ENCODE measurements around the gene POU5F1.
A peak's percentile ranks its signal among the peaks of the same experiment; 100 is the strongest.

POU5F1 gene

GRCh38 chr6:31138982-31139381 is 31.5 kb downstream of the POU5F1 start, which contains the start of gene PSORS1C2:
Gene PSORS1C2, minus strand, starts transcription at chr6:31139066. Its CDS starts 40 bp downstream, at chr6:31139026.
- no peak for DNase-seq

GRCh38 chr6:31135710-31136109 is 34.8 kb downstream of the POU5F1 start:
- DNase-seq = no peak

GRCh38 chr6:31132806-31133205 is 37.7 kb downstream of the POU5F1 start:
- no peak for DNase-seq

GRCh38 chr6:31131595-31131994 is 38.9 kb downstream of the POU5F1 start:
- DNase-seq = no peak

GRCh38 chr6:31130751-31131150 is 39.7 kb downstream of the POU5F1 start:
- no peak for DNase-seq

- no peak for DNase-seq
Observed at GRCh38 chr6:31129130-31129529, 41.4 kb downstream of the POU5F1 start.

GRCh38 chr6:31128093-31128676 is 42.3 kb downstream of the POU5F1 start:
- peak; percentile 74 for DNase-seq

- DNase-seq = no peak
Observed at GRCh38 chr6:31126396-31127175, 43.9 kb downstream of the POU5F1 start.

GRCh38 chr6:31125586-31126363 is 44.7 kb downstream of the POU5F1 start:
- DNase-seq = no peak

- DNase-seq = no peak
Observed at GRCh38 chr6:31125162-31125561, 45.3 kb downstream of the POU5F1 start.

GRCh38 chr6:31122791-31123706 is 47.4 kb downstream of the POU5F1 start:
- no peak for DNase-seq

- no peak for DNase-seq
Observed at GRCh38 chr6:31121131-31121790, 49.2 kb downstream of the POU5F1 start.

- DNase-seq = no peak
Observed at GRCh38 chr6:31120151-31120915, 50.1 kb downstream of the POU5F1 start, which contains the start of gene CDSN. Gene CDSN, minus strand, starts transcription at chr6:31120446. Its CDS starts 27 bp downstream, at chr6:31120419.

- DNase-seq = no peak
Observed at GRCh38 chr6:31118178-31118577, 52.3 kb downstream of the POU5F1 start.

GRCh38 chr6:31116661-31117385 is 53.7 kb downstream of the POU5F1 start:
- no peak for DNase-seq

GRCh38 chr6:31115941-31116560 is 54.4 kb downstream of the POU5F1 start:
- no peak for DNase-seq

GRCh38 chr6:31114970-31115849 is 55.3 kb downstream of the POU5F1 start:
- peak; percentile 22 for DNase-seq

- no peak for DNase-seq
Observed at GRCh38 chr6:31114541-31114878, 56.0 kb downstream of the POU5F1 start, which contains the start of gene PSORS1C1. Gene PSORS1C1, plus strand, starts transcription at chr6:31114800. Its CDS starts 14,833 bp downstream, at chr6:31129633.

Measured in CD4-positive, alpha-beta T cell treated with Interleukin-21 for 1 hour (primary cell).